SH-SY5Y (cell line): ENCODE results near the gene EME2.

ENCODE experiments used
- GATA2 ChIP-seq: IDR thresholded peaks from 2 replicates; pipeline ENCODE4 v1.6.1; 2011; ENCODE audit warnings: mild to moderate bottlenecking, low read depth, low read length
- GATA3 ChIP-seq: IDR thresholded peaks from 2 replicates; pipeline ENCODE4 v1.6.1; 2011; ENCODE audit warnings: low read depth, mild to moderate bottlenecking, low read length, moderate library complexity

- TF ChIP-seq GATA2, result no peak
- TF ChIP-seq GATA3, result no peak
Measured at GRCh38 chr16:1782408-1783264, 10.0 kb downstream of the EME2 start, which contains the start of the genes NUBP2 and SPSB3.
